MM.1S (cell line): Measurements from ENCODE around the gene CACNA1D.

Experiments used
- EZH2 ChIP-seq: fragments of 300-600 bp; sonication (generic); optimal IDR thresholded peaks from 2 replicates; pipeline ENCODE3; 2017; ENCODE audit warnings: low read depth, mild to moderate bottlenecking, antibody characterized with exemption, low read length, mixed read lengths
- EZH2phosphoT487 ChIP-seq: fragments of 300-600 bp; sonication (generic); IDR thresholded peaks from 2 replicates; pipeline ENCODE4 v1.6.1; 2018; ENCODE audit warnings: antibody characterized with exemption, low read length
- TF ChIP-seq, protein P1 (sequence below): fragments of 300-600 bp; sonication (generic); IDR thresholded peaks from 2 replicates; pipeline ENCODE4 v1.5.1; 2016; ENCODE audit warnings: antibody characterized with exemption, low read length, mixed read lengths

DNA sequence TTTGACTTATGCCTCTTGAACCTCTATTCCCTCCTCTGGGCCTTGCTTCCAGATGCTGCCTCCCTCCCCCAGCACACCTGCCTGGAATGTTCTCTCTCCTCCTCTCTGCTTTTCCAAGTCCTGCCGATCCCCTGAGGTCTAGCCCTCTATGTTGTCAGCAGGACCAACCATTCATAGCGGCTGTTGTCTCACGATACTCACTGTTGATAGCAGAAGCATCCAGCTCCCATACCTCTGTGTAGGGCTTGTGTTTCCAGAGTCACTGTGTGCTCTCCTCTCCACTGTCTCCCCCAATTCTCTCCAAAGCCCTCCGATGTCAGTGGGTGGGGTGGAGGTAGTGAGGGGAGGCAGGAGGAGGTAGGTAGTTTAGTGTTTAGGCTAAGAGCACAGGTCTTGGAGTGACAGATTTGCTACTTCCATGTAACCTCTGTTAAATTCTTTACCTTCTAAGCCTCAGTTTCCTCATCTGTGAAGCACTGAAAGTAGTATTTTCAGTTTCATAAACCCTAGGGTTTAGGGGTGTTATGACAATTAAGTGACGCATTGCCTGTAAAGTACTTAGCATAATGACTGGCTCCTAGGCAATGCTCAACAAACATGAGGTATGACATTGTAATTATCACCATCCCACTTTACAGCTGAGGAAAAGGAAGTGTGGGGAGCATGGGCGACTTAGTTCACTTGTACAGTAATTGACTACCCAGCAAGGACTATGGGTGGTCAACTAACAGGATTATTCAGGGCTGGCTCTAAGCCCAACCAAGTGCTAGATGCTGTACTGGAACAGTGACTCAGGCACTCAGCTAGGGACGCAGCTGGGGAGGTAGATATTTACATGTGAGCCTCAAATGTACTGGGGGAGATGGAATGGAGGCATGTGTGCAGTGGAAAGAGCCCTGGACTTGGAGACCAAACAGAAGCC lies 122.8 kb downstream of the CACNA1D start:
- TF ChIP-seq, protein P1, sequence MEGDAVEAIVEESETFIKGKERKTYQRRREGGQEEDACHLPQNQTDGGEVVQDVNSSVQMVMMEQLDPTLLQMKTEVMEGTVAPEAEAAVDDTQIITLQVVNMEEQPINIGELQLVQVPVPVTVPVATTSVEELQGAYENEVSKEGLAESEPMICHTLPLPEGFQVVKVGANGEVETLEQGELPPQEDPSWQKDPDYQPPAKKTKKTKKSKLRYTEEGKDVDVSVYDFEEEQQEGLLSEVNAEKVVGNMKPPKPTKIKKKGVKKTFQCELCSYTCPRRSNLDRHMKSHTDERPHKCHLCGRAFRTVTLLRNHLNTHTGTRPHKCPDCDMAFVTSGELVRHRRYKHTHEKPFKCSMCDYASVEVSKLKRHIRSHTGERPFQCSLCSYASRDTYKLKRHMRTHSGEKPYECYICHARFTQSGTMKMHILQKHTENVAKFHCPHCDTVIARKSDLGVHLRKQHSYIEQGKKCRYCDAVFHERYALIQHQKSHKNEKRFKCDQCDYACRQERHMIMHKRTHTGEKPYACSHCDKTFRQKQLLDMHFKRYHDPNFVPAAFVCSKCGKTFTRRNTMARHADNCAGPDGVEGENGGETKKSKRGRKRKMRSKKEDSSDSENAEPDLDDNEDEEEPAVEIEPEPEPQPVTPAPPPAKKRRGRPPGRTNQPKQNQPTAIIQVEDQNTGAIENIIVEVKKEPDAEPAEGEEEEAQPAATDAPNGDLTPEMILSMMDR = no peak
- TF ChIP-seq EZH2 (no peak), EZH2phosphoT487 (no peak)
